ENCODE results near the gene ACE.

DNA sequence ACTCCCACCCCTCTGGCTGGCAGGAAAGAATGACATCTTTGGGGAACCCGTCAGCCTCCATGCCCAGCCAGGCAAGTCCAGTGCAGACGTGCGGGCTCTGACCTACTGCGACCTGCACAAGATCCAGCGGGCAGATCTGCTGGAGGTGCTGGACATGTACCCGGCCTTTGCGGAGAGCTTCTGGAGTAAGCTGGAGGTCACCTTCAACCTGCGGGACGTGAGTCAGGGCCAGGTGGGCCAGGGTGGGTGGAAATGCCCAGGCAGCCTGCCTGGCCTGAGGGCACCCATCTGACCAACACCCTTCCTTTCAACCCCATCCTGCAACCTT is 65.3 kb downstream of the ACE start:
- TF ChIP-seq ZNF274 (IDR thresholded peaks at IDR 0.05; ENCODE audit: low read depth, low read length) (no peak), YY1 (IDR thresholded peaks at IDR 0.05; ENCODE audit: insufficient read depth, insufficient read length) (no peak)
